GM18505 (cell line): ENCODE data around the gene GABPA.

Experiments
- ATAC-seq: cut with Tn5 transposase; IDR thresholded peaks from one replicate; pipeline ENCODE4 v1.9.1; 2021; ENCODE audit not compliant: unreplicated experiment
- POLR2A ChIP-seq: IDR thresholded peaks from 4 replicates; pipeline ENCODE4 v1.6.1; 2011; ENCODE audit warnings: borderline replicate concordance; ENCODE audit not compliant: insufficient read depth, insufficient read length; ENCODE audit errors: extremely low read depth

The GABPA gene

GRCh38 chr21:25807191-25807590 is 72.4 kb downstream of the GABPA start:
- TF ChIP-seq POLR2A = no peak
- no peak for ATAC-seq

DNA sequence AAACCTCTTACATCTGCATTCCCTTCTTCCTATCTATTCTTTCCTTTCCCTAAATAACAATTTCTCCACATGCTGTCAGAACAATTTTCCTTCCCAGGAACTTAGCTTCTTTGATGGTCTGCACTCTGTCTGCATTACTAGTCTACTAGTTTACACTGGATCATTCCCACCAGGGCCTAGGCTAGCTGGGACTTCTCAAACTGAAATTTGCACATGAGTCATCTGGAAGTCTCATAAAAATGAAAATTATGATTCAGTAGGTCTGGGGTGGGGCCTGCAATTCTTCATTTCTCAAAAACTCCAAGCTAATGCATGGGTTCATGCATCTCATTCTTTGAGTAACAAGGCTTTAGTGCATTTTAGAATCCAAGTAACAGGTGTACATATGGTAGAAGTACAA is 74.2 kb downstream of the GABPA start:
- no peak for ATAC-seq
- TF ChIP-seq POLR2A = no peak

- no peak for ATAC-seq
- no peak for TF ChIP-seq POLR2A
These were observed 76.4 kb downstream of the GABPA start for GRCh38 chr21:25811186-25811585.

DNA sequence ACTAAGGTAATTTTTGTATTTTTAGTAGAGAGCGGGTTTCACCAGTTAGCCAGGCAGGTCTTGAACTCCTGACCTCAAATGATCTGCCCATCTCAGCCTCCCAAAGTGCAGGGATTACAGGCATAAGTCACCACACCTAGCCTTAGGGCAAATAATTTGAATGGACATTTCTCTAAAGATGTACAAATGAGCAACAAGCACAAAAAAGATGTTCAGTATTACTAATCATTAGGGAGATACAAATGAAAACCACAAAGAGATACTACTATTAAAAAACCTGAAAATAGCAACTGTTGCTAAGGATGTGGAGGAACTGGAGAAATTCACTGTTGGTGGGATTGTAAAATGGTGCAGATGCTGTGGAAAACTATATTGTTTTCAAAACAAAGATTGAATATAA is 79.1 kb downstream of the GABPA start:
- no peak for ATAC-seq
- TF ChIP-seq POLR2A = no peak

DNA sequence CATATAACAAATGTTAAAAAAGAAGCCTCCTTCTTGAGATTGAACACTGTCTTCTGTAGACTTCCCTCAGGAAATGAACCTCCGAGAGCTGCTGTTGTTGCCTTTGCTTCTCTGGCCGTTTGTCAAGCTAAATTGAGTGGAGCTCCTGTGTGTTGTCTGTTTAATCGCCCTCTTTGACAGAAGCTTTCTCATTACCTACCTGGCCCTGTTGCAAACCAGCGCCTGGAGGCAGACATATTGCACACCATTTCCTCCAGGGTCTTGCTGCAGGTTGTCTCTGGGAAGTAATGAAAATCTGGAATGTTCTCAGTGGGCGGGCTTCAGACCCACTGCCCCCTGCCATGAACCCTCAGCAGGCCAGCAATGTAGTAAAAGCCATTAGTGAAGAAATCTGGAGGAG is 83.3 kb downstream of the GABPA start:
- ATAC-seq = no peak
- TF ChIP-seq POLR2A = no peak

DNA sequence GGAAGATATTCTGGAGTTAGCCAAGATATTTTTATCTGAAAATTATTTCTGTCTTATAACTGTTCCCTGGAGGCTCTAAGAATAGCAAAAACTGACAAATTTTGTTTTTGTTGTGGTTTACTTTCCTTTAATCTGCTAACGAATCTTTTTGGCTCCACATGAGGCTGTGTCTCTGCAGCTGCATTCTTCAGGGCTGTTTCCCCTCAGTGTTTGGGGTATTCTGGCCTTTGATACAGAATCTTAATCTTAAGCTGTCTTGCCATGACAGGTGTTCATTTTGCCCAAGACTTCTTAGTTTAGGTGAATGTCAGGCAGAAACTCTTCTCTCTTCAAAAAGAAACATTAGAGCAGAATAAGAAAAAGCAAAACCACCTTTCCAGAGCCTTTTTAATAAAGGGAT is 83.8 kb downstream of the GABPA start:
- no peak for TF ChIP-seq POLR2A
- ATAC-seq = no peak
